RWPE2 (cell line): ENCODE data around the gene LARGE1.

ENCODE experiments used
- ATAC-seq: fragments of 200-7000 bp; cut with Tn5 transposase; 3 replicates; pipeline ENCODE4 v1.9.1; 2021; ENCODE audit warnings: low read depth
- DNase-seq: peaks from one replicate; pipeline ENCODE4 v3.0.0-alpha.2; 2020; ENCODE audit warnings: low spot score
- H3K27ac ChIP-seq: fragments of 450-650 bp; 2 replicates; pipeline ENCODE4 v1.5.1; 2017; ENCODE audit warnings: mild to moderate bottlenecking; ENCODE audit not compliant: poor library complexity, severe bottlenecking
- H3K27me3 ChIP-seq: fragments of 250-450 bp; sonication (Bioruptor Pico); 2 replicates; pipeline ENCODE4 v1.5.1; 2021; ENCODE audit warnings: mild to moderate bottlenecking, moderate library complexity; ENCODE audit not compliant: insufficient read depth, poor library complexity, severe bottlenecking
- H3K36me3 ChIP-seq: fragments of 250-450 bp; sonication (Bioruptor Pico); 2 replicates; pipeline ENCODE4 v1.5.1; 2020; ENCODE audit warnings: low read depth, mild to moderate bottlenecking, moderate library complexity
- H3K4me1 ChIP-seq: fragments of 250-450 bp; sonication (Bioruptor Pico); 2 replicates; pipeline ENCODE4 v1.5.1; 2021; ENCODE audit warnings: mild to moderate bottlenecking, moderate library complexity; ENCODE audit not compliant: insufficient read depth, poor library complexity, severe bottlenecking
- H3K4me3 ChIP-seq: fragments of 250-450 bp; sonication (Bioruptor Pico); 2 replicates; pipeline ENCODE4 v1.5.1; 2021; ENCODE audit warnings: mild to moderate bottlenecking, moderate library complexity; ENCODE audit not compliant: severe bottlenecking
- H3K9me3 ChIP-seq: fragments of 250-450 bp; sonication (Bioruptor Pico); 2 replicates; pipeline ENCODE4 v1.5.1; 2021; ENCODE audit warnings: mild to moderate bottlenecking, moderate library complexity; ENCODE audit not compliant: severe bottlenecking
- TF ChIP-seq, protein P1 (sequence below): fragments of 450-650 bp; IDR thresholded peaks from one replicate; pipeline ENCODE4 v1.5.1; 2017; ENCODE audit warnings: mild to moderate bottlenecking, moderate library complexity; ENCODE audit not compliant: poor library complexity, severe bottlenecking

Gene LARGE1

DNA sequence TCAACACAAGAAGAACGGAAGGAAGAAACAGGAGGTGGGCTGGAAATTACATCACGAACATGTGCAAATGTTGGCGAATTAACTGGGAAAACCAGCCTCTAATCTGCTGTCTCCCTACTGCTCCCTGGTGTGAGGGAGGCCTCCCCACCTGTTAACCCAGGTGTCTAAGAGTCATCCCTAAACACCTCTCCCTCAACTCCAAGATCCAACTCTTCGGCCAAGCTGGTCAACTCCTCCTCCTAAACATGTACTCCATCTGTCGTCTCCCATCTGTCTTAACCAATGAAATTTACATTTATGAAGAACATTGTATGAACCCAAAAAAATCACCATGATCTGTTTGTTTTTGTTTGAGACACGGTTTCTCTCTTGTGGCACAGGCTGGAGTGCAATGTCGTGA is 154.2 kb downstream of the LARGE1 start:
- TF ChIP-seq, protein P1, sequence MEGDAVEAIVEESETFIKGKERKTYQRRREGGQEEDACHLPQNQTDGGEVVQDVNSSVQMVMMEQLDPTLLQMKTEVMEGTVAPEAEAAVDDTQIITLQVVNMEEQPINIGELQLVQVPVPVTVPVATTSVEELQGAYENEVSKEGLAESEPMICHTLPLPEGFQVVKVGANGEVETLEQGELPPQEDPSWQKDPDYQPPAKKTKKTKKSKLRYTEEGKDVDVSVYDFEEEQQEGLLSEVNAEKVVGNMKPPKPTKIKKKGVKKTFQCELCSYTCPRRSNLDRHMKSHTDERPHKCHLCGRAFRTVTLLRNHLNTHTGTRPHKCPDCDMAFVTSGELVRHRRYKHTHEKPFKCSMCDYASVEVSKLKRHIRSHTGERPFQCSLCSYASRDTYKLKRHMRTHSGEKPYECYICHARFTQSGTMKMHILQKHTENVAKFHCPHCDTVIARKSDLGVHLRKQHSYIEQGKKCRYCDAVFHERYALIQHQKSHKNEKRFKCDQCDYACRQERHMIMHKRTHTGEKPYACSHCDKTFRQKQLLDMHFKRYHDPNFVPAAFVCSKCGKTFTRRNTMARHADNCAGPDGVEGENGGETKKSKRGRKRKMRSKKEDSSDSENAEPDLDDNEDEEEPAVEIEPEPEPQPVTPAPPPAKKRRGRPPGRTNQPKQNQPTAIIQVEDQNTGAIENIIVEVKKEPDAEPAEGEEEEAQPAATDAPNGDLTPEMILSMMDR: no peak
- H3K27me3 ChIP-seq: no peaks in the 10 kb centered on the region
- H3K27ac ChIP-seq: no peak overlapping the region
- no peaks in the 10 kb centered on the region for H3K9me3 ChIP-seq
- H3K4me1 ChIP-seq: no peaks in the 10 kb centered on the region
- H3K36me3 ChIP-seq: no peaks in the 10 kb centered on the region
- DNase-seq: no peak
- ATAC-seq: no peak
- no peak overlapping the region for H3K4me3 ChIP-seq

DNA sequence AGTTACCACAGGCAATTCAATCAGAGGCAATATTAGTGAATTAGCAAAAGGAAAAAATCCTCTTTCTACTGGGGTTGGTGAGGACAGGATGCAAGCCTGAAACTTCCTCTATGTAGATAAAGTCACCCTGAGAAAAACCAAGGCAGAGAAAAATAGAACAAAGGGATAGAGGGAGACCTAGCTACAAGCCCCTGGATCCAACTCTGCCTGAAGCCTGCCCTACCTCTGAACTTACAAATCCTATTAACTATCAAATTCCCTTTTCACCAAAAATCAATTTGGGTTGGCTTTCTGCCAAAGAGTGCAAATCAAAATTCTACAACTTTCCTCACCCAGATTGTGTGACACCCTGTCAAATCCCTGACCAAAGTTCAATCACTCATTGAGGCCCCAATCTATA is 161.3 kb downstream of the LARGE1 start:
- no peaks in the 10 kb centered on the region for H3K27me3 ChIP-seq

DNA sequence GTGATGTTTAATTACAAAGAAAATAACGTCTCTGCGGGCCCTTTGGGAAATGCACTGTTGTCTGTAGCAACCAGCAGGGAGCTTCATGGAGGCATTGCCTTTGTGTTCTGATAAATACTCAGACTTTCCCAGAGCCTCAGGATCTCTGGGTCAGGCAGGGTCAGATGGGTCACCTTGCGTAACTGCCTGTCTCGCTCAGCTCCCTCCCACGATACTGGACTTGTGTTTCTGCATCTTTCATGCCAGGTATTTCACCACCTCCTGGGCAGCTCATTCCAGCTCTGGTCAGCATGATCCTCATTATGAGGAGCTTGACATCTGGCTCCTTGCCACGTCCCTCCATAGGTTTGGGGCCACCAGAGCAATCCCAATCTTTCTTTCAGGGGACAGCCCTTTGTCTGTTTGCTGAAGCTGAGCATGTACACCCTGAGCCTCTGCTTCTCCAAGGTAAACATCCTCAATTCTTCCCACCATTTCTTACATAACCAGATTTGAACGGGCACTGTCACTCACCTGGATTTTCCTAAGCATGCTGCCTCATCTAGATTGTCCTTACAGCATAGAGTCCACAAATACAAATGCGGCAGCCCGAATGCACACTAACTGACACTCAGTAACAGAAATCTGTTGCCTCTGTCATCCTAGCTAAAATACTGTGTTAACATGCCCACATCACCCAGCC is 162.3 kb downstream of the LARGE1 start:
- Histone ChIP-seq H3K9me3 (no peaks in the 10 kb centered on the region), H3K4me3 (no peak overlapping the region), H3K36me3 (no peaks in the 10 kb centered on the region), H3K4me1 (no peaks in the 10 kb centered on the region), H3K27ac (no peak overlapping the region), H3K27me3 (no peaks in the 10 kb centered on the region)
- no peak for ATAC-seq
- DNase-seq: no peak
- TF ChIP-seq, protein P1: no peak

More for the DNA sequence above, 161.3 kb downstream of the LARGE1 start:
- TF ChIP-seq, protein P1: no peak
- H3K4me3 ChIP-seq: no peak overlapping the region
- ATAC-seq: no peak
- no peaks in the 10 kb centered on the region for H3K36me3 ChIP-seq
- no peak for DNase-seq
- no peak overlapping the region for H3K27ac ChIP-seq
- no peaks in the 10 kb centered on the region for H3K4me1 ChIP-seq
- no peaks in the 10 kb centered on the region for H3K9me3 ChIP-seq

DNA sequence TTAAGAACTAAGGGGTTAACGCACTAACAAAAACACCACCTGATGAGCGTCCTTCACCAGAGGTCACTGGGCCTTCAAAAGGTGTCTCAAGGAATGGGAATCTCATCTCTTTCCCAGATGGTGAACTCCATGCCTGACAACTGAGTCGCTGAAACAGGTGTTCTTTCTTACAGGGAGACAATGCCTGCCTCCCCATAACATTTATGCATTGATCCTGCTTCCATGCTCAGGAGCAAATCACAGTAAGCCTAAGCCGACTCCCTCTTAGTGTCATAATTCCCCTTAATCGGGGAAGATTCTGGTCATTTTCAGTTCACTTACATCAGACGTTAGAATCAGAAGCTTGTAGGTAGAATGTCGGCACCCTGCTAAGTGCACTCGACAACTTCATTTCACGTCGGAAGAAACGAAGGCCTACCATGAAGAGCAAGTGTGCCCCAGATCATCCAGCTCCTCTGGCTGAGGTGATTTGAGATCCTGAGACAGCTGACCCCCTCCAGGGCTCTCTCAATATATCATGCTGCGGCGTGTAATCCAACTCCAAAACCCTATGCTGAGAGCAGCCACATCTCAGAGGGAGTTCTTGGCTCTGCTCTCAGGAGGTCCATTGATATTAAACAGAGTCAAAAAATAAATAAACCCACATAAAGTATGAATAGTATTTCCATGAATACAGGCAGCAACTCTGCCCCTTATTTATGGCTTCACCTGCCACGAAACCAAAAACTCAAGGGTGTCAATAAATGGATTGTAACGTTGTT is 163.1 kb downstream of the LARGE1 start:
- no peak overlapping the region for H3K27ac ChIP-seq
- ATAC-seq (no peak), DNase-seq (no peak)
- TF ChIP-seq, protein P1: no peak
- H3K36me3 ChIP-seq: no peaks in the 10 kb centered on the region
- H3K4me3 ChIP-seq: no peak overlapping the region
- no peaks in the 10 kb centered on the region for H3K9me3 ChIP-seq
- no peaks in the 10 kb centered on the region for H3K4me1 ChIP-seq
- H3K27me3 ChIP-seq: no peaks in the 10 kb centered on the region

DNA sequence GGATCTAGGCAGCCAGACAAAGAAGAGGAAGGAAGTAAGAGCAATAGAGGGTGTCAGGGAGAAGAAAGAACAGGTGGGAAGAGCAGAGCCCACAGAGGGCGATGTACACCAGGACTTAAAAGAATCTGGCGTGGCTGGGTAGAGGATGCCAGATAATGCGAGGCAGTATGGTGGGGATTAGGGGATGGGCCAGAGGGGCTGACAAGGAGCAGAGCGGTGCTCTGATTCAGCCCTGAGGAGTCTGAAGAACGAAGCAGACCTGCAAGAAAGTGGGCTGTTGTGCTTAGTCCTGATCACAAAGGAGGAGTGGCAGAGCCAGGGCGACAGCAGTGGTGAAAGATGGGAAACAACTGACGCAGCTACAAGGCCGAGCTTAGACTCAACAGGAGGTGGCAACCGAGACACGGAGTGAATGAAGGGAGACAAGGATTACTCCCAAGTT is 163.7 kb downstream of the LARGE1 start:
- TF ChIP-seq, protein P1: no peak
- Histone ChIP-seq H3K4me3 (no peak overlapping the region), H3K36me3 (no peaks in the 10 kb centered on the region), H3K27me3 (no peaks in the 10 kb centered on the region), H3K27ac (no peak overlapping the region), H3K4me1 (no peaks in the 10 kb centered on the region), H3K9me3 (no peaks in the 10 kb centered on the region)
- no peak for DNase-seq
- ATAC-seq: no peak
